ENCODE measurements around the gene IRF2BP2. TPM values are rescaled to one million over a fixed set of nuclear protein-coding genes. Genes with fewer than 3 reads are reported as not detected.

The IRF2BP2 gene
- total and polyA plus RNA-seq, 2 of the 13 experiments (the other 11 are each of a cell fraction or from before 2014, with no cell fraction given): 140 to 147 TPM

DNA sequence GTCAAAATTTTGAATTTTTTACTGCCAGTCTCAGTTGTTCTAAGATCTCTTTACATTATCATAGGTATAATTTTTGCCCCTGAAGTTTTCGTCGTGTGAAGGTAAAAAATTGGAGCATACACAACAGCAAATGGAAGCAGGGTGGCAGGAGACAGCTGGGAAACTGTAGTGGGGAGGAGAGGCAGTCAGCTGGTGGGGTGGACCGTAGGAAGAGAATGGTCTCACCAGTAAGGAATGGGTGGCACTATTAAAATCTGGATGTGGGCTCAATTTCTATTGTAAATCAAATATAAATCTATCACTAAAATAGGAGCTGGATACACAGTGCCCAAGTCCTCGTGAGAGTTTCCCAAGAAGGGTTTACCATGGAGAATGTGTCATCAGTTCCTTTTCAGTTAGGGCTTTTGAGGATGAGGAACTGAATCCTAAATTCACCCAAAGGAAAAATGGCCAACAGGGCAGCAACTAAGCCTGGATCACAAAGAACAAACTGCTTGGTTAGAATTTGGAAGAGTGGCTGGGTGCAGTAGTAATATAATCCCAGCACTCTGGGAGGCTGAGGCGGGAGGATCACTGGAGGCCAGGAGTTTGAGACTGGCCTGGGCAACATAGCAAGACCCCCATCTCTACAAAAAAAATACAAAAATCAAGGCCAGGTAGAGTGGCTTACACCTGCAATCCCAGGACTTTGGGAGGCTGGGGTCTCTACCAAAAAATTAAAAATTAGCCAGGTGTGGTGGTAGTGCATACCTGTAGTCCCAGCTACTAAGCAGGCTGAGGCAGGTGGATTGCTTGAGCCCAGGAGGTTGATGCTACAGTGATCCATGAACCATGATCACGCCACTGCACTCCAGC, 10.5 kb upstream of the IRF2BP2 start (continued):
- TF ChIP-seq, protein P1, sequence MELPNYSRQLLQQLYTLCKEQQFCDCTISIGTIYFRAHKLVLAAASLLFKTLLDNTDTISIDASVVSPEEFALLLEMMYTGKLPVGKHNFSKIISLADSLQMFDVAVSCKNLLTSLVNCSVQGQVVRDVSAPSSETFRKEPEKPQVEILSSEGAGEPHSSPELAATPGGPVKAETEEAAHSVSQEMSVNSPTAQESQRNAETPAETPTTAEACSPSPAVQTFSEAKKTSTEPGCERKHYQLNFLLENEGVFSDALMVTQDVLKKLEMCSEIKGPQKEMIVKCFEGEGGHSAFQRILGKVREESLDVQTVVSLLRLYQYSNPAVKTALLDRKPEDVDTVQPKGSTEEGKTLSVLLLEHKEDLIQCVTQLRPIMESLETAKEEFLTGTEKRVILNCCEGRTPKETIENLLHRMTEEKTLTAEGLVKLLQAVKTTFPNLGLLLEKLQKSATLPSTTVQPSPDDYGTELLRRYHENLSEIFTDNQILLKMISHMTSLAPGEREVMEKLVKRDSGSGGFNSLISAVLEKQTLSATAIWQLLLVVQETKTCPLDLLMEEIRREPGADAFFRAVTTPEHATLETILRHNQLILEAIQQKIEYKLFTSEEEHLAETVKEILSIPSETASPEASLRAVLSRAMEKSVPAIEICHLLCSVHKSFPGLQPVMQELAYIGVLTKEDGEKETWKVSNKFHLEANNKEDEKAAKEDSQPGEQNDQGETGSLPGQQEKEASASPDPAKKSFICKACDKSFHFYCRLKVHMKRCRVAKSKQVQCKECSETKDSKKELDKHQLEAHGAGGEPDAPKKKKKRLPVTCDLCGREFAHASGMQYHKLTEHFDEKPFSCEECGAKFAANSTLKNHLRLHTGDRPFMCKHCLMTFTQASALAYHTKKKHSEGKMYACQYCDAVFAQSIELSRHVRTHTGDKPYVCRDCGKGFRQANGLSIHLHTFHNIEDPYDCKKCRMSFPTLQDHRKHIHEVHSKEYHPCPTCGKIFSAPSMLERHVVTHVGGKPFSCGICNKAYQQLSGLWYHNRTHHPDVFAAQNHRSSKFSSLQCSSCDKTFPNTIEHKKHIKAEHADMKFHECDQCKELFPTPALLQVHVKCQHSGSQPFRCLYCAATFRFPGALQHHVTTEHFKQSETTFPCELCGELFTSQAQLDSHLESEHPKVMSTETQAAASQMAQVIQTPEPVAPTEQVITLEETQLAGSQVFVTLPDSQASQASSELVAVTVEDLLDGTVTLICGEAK (IDR thresholded peaks at IDR 0.05): 0 out of 2 replicates have a peak, but pooled peaks have one; percentile 5
- TF ChIP-seq, protein P1 (CRISPR knock-in tag; IDR thresholded peaks at IDR 0.05): no peak
- TF ChIP-seq JUNB (CRISPR knock-in tag; IDR thresholded peaks at IDR 0.05; ENCODE audit: borderline replicate concordance) (no peak), FOXO1 (CRISPR knock-in tag; IDR thresholded peaks at IDR 0.05) (no peak), ZNF713 (CRISPR knock-in tag; IDR thresholded peaks at IDR 0.05) (no peak), TEAD3 (CRISPR knock-in tag; optimal IDR thresholded peaks at IDR 0.05; ENCODE audit: borderline replicate concordance) (no peak), STAT5B (CRISPR knock-in tag; IDR thresholded peaks at IDR 0.05) (no peak), TCF7L2 (IDR thresholded peaks at IDR 0.05; ENCODE audit: low read depth, low read length) (no peak), HMG20A (CRISPR knock-in tag; IDR thresholded peaks at IDR 0.05; ENCODE audit: borderline replicate concordance) (no peak), NONO (IDR thresholded peaks at IDR 0.05) (no peak), NONO (CRISPR knock-in tag; conservative IDR thresholded peaks at IDR 0.05) (peak; percentile 51; the same call in 1 of the 2 replicates)
- TF ChIP-seq, protein P2, sequence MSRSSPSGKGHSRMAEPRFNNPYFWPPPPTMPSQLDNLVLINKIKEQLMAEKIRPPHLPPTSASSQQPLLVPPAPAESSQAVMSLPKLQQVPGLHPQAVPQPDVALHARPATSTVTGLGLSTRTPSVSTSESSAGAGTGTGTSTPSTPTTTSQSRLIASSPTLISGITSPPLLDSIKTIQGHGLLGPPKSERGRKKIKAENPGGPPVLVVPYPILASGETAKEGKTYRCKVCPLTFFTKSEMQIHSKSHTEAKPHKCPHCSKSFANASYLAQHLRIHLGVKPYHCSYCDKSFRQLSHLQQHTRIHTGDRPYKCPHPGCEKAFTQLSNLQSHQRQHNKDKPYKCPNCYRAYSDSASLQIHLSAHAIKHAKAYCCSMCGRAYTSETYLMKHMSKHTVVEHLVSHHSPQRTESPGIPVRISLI (CRISPR knock-in tag; IDR thresholded peaks at IDR 0.05; ENCODE audit: borderline replicate concordance): no peak
- TF ChIP-seq, protein P3, sequence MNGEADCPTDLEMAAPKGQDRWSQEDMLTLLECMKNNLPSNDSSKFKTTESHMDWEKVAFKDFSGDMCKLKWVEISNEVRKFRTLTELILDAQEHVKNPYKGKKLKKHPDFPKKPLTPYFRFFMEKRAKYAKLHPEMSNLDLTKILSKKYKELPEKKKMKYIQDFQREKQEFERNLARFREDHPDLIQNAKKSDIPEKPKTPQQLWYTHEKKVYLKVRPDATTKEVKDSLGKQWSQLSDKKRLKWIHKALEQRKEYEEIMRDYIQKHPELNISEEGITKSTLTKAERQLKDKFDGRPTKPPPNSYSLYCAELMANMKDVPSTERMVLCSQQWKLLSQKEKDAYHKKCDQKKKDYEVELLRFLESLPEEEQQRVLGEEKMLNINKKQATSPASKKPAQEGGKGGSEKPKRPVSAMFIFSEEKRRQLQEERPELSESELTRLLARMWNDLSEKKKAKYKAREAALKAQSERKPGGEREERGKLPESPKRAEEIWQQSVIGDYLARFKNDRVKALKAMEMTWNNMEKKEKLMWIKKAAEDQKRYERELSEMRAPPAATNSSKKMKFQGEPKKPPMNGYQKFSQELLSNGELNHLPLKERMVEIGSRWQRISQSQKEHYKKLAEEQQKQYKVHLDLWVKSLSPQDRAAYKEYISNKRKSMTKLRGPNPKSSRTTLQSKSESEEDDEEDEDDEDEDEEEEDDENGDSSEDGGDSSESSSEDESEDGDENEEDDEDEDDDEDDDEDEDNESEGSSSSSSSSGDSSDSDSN (CRISPR knock-in tag; IDR thresholded peaks at IDR 0.05): peak; percentile 18; the same call in 1 of the 2 replicates
- TF ChIP-seq, protein P4, sequence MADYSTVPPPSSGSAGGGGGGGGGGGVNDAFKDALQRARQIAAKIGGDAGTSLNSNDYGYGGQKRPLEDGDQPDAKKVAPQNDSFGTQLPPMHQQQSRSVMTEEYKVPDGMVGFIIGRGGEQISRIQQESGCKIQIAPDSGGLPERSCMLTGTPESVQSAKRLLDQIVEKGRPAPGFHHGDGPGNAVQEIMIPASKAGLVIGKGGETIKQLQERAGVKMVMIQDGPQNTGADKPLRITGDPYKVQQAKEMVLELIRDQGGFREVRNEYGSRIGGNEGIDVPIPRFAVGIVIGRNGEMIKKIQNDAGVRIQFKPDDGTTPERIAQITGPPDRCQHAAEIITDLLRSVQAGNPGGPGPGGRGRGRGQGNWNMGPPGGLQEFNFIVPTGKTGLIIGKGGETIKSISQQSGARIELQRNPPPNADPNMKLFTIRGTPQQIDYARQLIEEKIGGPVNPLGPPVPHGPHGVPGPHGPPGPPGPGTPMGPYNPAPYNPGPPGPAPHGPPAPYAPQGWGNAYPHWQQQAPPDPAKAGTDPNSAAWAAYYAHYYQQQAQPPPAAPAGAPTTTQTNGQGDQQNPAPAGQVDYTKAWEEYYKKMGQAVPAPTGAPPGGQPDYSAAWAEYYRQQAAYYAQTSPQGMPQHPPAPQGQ (CRISPR knock-in tag; IDR thresholded peaks at IDR 0.05; ENCODE audit: borderline replicate concordance): no peak

All from HepG2 (cell line).